ENCODE results near the gene HSD3B1. TPM values are rescaled to one million over a fixed set of nuclear protein-coding genes. Genes with fewer than 3 reads are reported as not detected.

HSD3B1 gene
- total RNA-seq (not detected), polyA plus RNA-seq (ENCODE audit: insufficient read depth, low read depth, low replicate concordance) (not detected)
- long read RNA-seq, donor 1 = 0 reads
- long read RNA-seq, donor 2 = 0 reads
- long read RNA-seq, donor 3 = 0 reads
- long read RNA-seq, donor 4 = 0 reads
- long read RNA-seq, donor 5 = 0 reads
- long read RNA-seq, donor 6 = 0 reads
- long read RNA-seq, donor 7 = 0 reads
- long read RNA-seq, donor 8 = 0 reads
- long read RNA-seq, donor 9 = 0 reads
- long read RNA-seq, donor 10, partial matches to known transcripts = 0 of 1 reads
- long read RNA-seq, donor 10, other reads (novel, unspliced or antisense) = 0 of 1 reads

DNA sequence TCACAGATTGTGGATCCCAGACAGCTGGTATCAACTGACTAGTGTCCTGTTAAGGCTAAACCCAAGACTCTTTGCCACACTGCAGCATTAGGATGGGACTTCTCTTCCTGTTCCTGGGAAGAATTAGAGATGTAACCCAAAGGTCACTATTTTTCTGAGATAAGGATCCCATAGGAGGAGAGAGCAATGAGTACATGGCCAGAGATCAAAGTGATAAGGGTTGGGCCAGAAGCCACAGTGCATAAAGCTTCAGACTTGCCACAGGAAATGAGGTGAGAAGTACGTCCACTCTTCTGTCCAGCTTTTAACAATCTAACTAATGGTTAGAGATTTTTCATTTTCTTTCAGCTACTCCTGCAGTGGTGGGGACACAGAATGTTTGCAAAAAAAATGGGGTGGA lies at the start of gene HSD3B1:
HSD3B1 (plus strand) TSS at position 270 of the 400 bp plus-strand sequence. CDS start 267 bp downstream, outside the sequence.
- H3K36me3 ChIP-seq (ENCODE audit: control insufficient read depth in 2 of 3, insufficient read depth in 3 of 3, low read length in 3 of 3) = no peaks in the 10 kb centered on the region
- no peak for DNase-seq
- H3K4me3 ChIP-seq (ENCODE audit: low read length in 3 of 3) = no peak within 1 kb of the TSS
- no peaks in the 10 kb centered on the region for H3K27me3 ChIP-seq (ENCODE audit: control insufficient read depth, insufficient read depth, low read length)
- H3K9me3 ChIP-seq (ENCODE audit: control insufficient read depth in 2 of 3, insufficient read depth in 1 of 3, low read length in 3 of 3) = no peaks in the 10 kb centered on the region
- no peak within 1 kb of the TSS for H3K27ac ChIP-seq (ENCODE audit: low read depth in 2 of 2, low read length in 2 of 2)
- intact Hi-C loops (cut with DNase I) = no loop called here
- no peaks in the 10 kb centered on the region for H3K4me1 ChIP-seq (ENCODE audit: control insufficient read depth in 2 of 3, insufficient read depth in 2 of 3, low read depth in 1 of 3, low read length in 3 of 3)
- no peak for TF ChIP-seq CTCF (IDR thresholded peaks at IDR 0.05; ENCODE audit: borderline replicate concordance, extremely low read depth, insufficient read depth)
- no peak for FAIRE-seq
- no peak within 1 kb of the TSS for H3K9ac ChIP-seq (ENCODE audit: low read length in 3 of 3)

- no peak for DNase-seq
- no peaks in the 10 kb centered on the region for H3K4me1 ChIP-seq (ENCODE audit: control insufficient read depth in 2 of 3, insufficient read depth in 2 of 3, low read depth in 1 of 3, low read length in 3 of 3)
- H3K27me3 ChIP-seq (ENCODE audit: control insufficient read depth, insufficient read depth, low read length) = no peaks in the 10 kb centered on the region
- no peak overlapping the region for H3K27ac ChIP-seq (ENCODE audit: low read depth in 2 of 2, low read length in 2 of 2)
- no peak overlapping the region for H3K4me3 ChIP-seq (ENCODE audit: low read length in 3 of 3)
- H3K36me3 ChIP-seq (ENCODE audit: control insufficient read depth in 2 of 3, insufficient read depth in 3 of 3, low read length in 3 of 3) = no peaks in the 10 kb centered on the region
- no peak for TF ChIP-seq CTCF (IDR thresholded peaks at IDR 0.05; ENCODE audit: borderline replicate concordance, extremely low read depth, insufficient read depth)
- H3K9me3 ChIP-seq (ENCODE audit: control insufficient read depth in 2 of 3, insufficient read depth in 1 of 3, low read length in 3 of 3) = no peaks in the 10 kb centered on the region
- H3K9ac ChIP-seq (ENCODE audit: low read length in 3 of 3) = no peak overlapping the region
- intact Hi-C loops (cut with DNase I) = no loop called here
- no peak for FAIRE-seq
Observed at GRCh38 chr1:119462964-119463363, 44.0 kb upstream of the HSD3B1 start.

DNA sequence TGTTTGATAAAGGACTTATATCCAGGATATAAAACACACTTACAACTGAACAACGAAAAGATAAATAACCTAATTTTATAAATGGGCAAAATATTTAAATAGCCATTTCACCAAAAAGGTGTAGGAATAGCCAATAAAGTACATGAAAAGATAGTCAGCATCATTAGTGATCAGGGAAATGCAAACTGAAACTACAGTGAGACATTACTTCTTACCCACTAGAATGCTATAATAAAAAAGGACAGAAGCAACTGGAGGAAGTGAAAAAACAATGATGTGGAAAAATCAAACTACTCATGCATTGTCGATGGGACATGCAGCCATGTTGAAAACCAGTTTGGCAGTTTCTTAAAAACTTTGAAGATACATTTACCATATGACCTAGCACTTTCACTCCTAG lies 43.4 kb upstream of the HSD3B1 start:
- no peaks in the 10 kb centered on the region for H3K27me3 ChIP-seq (ENCODE audit: control insufficient read depth, insufficient read depth, low read length)
- DNase-seq = no peak
- H3K9me3 ChIP-seq (ENCODE audit: control insufficient read depth in 2 of 3, insufficient read depth in 1 of 3, low read length in 3 of 3) = no peaks in the 10 kb centered on the region
- intact Hi-C loops (cut with DNase I) = no loop called here
- FAIRE-seq = no peak
- no peaks in the 10 kb centered on the region for H3K4me1 ChIP-seq (ENCODE audit: control insufficient read depth in 2 of 3, insufficient read depth in 2 of 3, low read depth in 1 of 3, low read length in 3 of 3)
- no peak overlapping the region for H3K27ac ChIP-seq (ENCODE audit: low read depth in 2 of 2, low read length in 2 of 2)
- no peak for TF ChIP-seq CTCF (IDR thresholded peaks at IDR 0.05; ENCODE audit: borderline replicate concordance, extremely low read depth, insufficient read depth)
- H3K36me3 ChIP-seq (ENCODE audit: control insufficient read depth in 2 of 3, insufficient read depth in 3 of 3, low read length in 3 of 3) = no peaks in the 10 kb centered on the region
- H3K9ac ChIP-seq (ENCODE audit: low read length in 3 of 3) = no peak overlapping the region
- no peak overlapping the region for H3K4me3 ChIP-seq (ENCODE audit: low read length in 3 of 3)

All from kidney (tissue), 22 donors.